NCI-H2196 (cell line): ENCODE results near the gene KIF21A.
"Not testable (repeated sequence)": the region's sequence is repeated elsewhere in the genome, so short reads cannot be mapped to it uniquely, and the experiment has no call there.

ENCODE experiments used
- DNase-seq: peaks from one replicate; lab custom pipeline; 2025; ENCODE audit not compliant: unreplicated experiment; lab: John Stamatoyannopoulos, UW

Gene KIF21A

GRCh38 chr12:39443081-39443928, at the start of gene KIF21A:
TSS of gene KIF21A (minus strand) at chr12:39443120. CDS start at chr12:39442970, 150 bp downstream.
- DNase-seq = peak; percentile 93

DNA sequence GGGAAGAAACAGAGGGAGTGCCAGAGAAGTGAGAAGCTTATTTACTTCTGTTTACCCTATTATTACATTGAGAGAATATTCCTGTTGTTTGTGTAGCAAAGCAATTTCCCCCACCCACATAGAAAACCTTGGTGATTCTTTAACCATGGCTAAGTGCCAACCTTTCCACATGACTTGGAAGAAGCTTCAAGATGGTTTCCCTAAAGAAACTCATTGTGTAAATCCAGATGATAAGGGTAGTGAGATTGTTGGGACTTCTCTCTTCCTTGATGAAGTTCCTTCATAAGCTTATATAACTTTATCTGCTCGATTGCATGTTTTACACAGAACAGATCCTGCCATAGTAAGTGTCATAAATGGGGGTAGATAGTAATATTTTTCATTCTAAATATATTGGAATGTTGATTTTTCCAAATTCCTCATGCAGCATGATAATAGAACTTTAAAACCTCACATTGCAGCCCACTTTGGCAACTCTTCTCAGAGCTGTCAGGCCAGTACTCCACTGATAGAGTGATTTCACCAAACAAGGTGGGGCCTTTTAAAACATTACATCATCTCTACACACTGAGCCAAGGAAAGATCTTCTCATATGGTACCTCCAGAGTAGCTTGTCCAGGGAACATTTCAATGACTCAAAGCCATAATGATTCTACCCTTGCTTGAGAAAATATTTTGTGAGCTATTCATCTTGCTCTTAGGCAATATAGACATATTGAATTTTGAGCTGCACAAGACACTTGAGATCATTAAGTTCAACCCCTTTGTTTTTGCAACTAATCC, 47.8 kb upstream of the KIF21A start:
- DNase-seq = no peak

DNA sequence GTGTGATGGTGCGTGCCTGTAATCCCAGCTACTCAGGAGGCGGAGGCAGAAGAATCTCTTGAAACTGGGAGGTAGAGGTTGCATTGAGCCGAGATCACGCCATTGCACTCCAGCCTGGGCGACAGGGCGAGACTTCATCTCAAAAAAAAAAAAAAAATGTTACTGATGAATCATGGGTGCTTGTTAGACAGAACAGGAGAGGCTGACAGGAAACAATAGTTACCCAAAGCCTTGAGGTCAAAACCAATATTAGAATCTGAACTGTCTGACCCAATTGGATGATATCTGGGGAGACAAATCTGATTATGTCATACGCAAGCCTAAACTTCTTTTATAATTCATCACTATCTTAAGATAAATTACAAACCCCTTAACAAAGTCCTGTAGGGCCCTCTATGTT, 40.7 kb upstream of the KIF21A start:
- no peak for DNase-seq

GRCh38 chr12:39483042-39483441, 40.1 kb upstream of the KIF21A start:
- no peak for DNase-seq

- no peak for DNase-seq
Measured at GRCh38 chr12:39476894-39477293, 34.0 kb upstream of the KIF21A start.

DNA sequence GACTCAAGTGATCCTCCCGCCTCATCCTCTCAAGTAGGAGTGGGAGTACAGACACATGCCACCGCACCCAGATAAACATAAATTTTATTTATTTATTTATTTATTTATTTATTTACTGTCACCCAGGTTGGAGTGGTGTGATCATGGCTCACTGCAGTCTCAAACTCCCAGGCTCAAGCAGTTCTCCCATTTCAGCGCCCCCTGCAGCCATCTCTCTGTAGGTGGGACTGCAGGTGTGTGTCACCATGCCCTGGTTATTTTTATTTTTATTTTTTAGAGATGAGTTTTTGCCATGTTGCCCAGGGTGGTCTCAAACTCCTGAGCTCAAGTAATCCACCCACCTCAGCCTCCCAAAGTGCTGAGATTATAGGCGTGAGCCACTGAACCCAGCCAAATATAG, 33.2 kb upstream of the KIF21A start:
- no peak for DNase-seq

GRCh38 chr12:39475136-39475535, 32.2 kb upstream of the KIF21A start:
- DNase-seq = not testable (repeated sequence)

DNA sequence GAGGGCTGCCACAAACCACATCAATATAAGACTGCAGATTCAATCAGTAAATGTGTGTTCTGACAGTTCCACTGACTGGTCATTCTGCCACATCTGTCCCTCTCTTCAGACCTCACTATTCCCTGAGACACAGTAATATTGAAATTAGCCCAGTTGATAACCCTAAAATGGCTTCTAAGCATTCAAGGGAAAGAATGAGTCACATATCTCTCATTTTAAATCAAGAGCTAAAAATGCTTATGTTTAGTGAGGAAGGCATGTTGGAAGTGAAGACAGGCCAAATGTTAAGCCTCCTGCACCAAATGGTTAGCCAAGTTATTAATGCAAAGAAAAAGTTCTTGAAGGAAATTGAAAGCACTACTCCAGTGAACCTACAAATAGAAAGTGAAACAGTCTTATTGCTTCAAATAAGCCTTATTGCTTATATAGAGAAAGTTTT, 24.5 kb upstream of the KIF21A start:
- DNase-seq = no peak

GRCh38 chr12:39464976-39465695, 22.2 kb upstream of the KIF21A start:
- no peak for DNase-seq

DNA sequence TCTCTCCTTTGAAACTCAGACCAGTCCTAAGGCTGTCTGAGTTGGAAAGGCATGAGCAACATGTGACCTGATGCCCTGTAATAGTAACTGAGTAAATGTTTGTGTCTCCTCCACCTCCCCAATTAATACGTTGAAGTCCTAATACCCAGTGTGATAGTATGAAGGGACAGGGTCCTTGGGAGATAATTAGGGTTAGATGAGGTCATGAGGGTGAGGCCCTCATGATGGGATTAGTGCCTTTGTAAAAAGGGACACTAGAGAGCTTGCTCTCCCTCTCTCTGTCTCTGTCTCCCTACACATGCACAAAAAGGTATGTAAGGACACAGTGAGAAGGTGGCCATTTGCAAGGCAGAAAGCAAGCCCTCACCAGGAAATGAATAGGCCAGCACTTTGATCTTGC, 18.1 kb upstream of the KIF21A start:
- DNase-seq = no peak

DNA sequence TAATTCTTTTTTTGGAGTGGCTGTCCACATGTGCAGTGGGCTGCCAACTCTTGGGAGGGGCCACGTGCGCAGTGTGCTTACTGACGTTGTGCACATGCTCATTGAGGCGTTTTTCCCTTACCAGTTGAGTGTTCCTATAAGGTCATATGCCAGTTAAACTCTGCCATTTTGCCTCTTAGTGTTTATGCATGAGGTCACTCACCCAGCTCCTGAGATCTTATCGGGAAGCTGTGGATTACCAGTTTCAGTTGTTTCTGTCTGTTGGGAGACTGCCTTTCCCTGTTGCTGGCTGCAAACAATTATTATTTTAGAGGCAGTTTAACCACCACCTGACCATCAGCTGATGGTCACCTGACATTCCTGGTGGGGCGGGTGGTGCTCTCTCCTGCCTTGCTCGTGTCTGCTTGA, 16.1 kb upstream of the KIF21A start:
- no peak for DNase-seq

- DNase-seq = no peak
Measured at GRCh38 chr12:39451977-39452376, 9.1 kb upstream of the KIF21A start.

DNA sequence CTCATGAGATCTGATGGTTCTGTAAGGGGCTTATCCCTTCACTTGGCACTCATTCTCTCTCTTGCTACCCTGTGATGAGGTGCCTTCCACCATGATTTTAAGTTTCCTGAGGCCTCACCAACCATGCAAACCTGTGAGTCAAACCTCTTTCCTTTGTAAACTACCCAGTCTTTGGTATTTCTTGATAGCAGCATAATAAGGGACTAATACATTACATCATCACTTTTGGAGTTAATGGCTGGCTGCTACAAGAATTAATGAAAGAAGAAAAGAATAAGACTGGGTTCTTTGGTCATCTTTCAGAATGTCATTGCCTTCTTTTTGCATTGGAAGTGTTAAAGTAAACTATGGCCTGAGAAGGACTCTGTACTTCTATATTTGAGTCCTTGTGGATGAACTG, 5.1 kb upstream of the KIF21A start:
- no peak for DNase-seq

- DNase-seq = no peak
Measured at GRCh38 chr12:39443929-39444209, 949 bp upstream of the KIF21A start.

DNA sequence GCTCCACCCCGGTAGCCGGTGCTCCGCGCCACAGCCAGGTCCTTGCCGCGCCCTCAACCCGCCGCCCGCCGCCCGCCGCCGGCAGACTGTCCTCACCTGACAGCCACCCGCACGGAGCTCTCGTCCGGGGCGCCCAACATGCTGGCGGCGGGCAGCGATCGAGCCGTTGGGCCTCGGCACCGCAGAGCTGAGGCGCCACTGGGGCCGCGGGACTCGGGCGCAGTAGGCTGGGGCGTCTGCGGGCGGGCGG, 164 bp downstream of the KIF21A start:
- no peak for DNase-seq

GRCh38 chr12:39441963-39442830, 723 bp downstream of the KIF21A start:
- no peak for DNase-seq

- DNase-seq = no peak
Measured at GRCh38 chr12:39441189-39441962, 1.5 kb downstream of the KIF21A start.

DNA sequence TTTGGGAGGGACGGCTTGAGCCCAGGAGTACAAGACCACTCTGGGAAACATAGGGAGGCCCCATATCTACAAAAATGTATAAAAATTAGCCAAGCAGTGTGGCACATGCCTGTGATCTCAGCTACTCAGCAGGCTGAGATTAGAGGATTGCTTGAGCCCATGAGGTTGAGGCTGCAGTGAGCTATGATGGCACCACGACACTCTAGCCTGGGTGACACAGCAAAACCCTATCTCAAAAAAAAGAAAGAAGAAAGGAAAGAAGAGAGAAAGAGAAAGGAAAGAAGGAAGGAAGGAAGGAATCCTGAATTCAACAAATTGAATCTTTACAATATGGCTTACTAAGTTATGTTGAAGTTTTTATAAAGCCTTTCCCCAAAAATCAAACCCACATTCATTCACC, 2.1 kb downstream of the KIF21A start:
- DNase-seq = no peak

DNA sequence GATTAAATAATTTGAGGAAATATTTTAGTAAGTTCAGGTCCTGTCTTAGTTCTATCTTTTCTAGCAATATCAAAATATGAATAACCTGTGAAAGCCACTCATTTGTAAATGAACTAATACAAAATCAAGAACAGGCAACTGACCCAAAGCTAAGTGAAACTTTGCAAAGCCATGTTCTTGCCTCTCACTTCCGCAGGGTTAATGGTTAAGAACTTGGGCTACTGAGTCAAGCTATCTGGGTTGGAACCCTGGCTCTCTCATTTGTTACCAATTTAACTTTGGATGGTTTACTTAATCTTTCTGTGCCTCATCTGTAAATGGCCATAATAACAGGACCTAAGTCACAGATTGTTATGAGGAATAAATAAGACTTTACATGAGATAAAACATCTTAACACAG, 2.8 kb downstream of the KIF21A start:
- no peak for DNase-seq

GRCh38 chr12:39435531-39435930, 7.4 kb downstream of the KIF21A start:
- DNase-seq = no peak
